SK-N-SH (cell line): Measurements from ENCODE around the gene MYO1E. TPM values are rescaled to one million over a fixed set of nuclear protein-coding genes. Genes with fewer than 3 reads are reported as not detected.

Source experiments
- CTCF ChIA-PET: fragments of 300-600, 350-600 bp; formaldehyde crosslinking; extraction: SDS; loops from one replicate; lab custom pipeline; 2021; lab: Yijun Ruan, JAX
- POLR2A ChIA-PET: fragments of 350-600 bp; sonication (Branson Sonifier 250); formaldehyde crosslinking; extraction: SDS; loops from one replicate; lab custom pipeline; 2020; ENCODE audit warnings: antibody characterized with exemption, inconsistent platforms; lab: Yijun Ruan, JAX
- DNase-seq: peaks from one replicate; pipeline ENCODE4 v3.0.0; 2012
- H2AFZ ChIP-seq: fragments of 200-600 bp; sonication (generic); 2 replicates; pipeline ENCODE4 v1.8.1; 2016; ENCODE audit warnings: antibody characterized with exemption, mild to moderate bottlenecking, low read depth
- H3F3A ChIP-seq: fragments of 200-600 bp; sonication (generic); replicated peaks from 2 replicates; pipeline ENCODE3; 2016; ENCODE audit warnings: antibody characterized with exemption, mild to moderate bottlenecking; ENCODE audit not compliant: insufficient read depth
- H3K27ac ChIP-seq, 2 experiments: fragments of 200-500 bp in 1 of 2; fragments of 200-600 bp in 1 of 2; sonication (Bioruptor generic) in 1 of 2; sonication (generic), shearing (Covaris generic) in 1 of 2; 2 replicates each; pipeline versions ENCODE4 v1.5.1 to v1.6.1; 2014 to 2016; ENCODE audit warnings: low read depth in 2 of 2, inconsistent platforms in 1 of 2, low read length in 1 of 2, mild to moderate bottlenecking in 1 of 2, mixed read lengths in 1 of 2
- H3K27me3 ChIP-seq: fragments of 200-600 bp; sonication (generic), shearing (Covaris generic); 2 replicates; pipeline ENCODE4 v1.6.1; 2016; ENCODE audit warnings: mixed run types; ENCODE audit not compliant: insufficient read depth
- H3K36me3 ChIP-seq, 2 experiments: fragments of 200-500 bp in 1 of 2; fragments of 200-600 bp in 1 of 2; sonication (Bioruptor generic) in 1 of 2; sonication (generic) in 1 of 2; replicated peaks in 1 of 2; 2 replicates each; pipeline versions ENCODE3 to v1.5.1; 2014 to 2016; ENCODE audit warnings: low read length in 1 of 2, mild to moderate bottlenecking in 1 of 2; ENCODE audit not compliant: insufficient read depth in 2 of 2, control insufficient read depth in 1 of 2
- H3K4me1 ChIP-seq, 2 experiments: fragments of 200-500 bp in 1 of 2; fragments of 200-600 bp in 1 of 2; sonication (Bioruptor generic) in 1 of 2; sonication (generic), shearing (Covaris generic) in 1 of 2; 2 replicates each; pipeline versions ENCODE4 v1.5.1 to v1.6.1; 2014 to 2016; ENCODE audit warnings: low read depth in 1 of 2, low read length in 1 of 2, mixed run types in 1 of 2; ENCODE audit not compliant: insufficient read depth in 2 of 2, control insufficient read depth in 1 of 2
- H3K4me2 ChIP-seq: fragments of 200-600 bp; sonication (generic), shearing (Covaris generic); 2 replicates; pipeline ENCODE4 v1.6.1; 2017; ENCODE audit warnings: mixed run types
- H3K4me3 ChIP-seq, 2 experiments: fragments of 200-500 bp in 1 of 2; fragments of 200-600 bp in 1 of 2; sonication (Bioruptor generic) in 1 of 2; sonication (generic), shearing (Covaris generic) in 1 of 2; 2 replicates each; pipeline versions ENCODE4 v1.5.1 to v1.8.1; 2014 to 2016; ENCODE audit warnings: low read depth in 2 of 2, inconsistent platforms in 1 of 2, low read length in 1 of 2, mild to moderate bottlenecking in 1 of 2, mixed read lengths in 1 of 2, moderate library complexity in 1 of 2
- H3K79me2 ChIP-seq: fragments of 200-600 bp; sonication (generic); 2 replicates; pipeline ENCODE4 v1.8.1; 2017; ENCODE audit warnings: mild to moderate bottlenecking; ENCODE audit not compliant: insufficient read depth
- H3K9ac ChIP-seq: fragments of 200-600 bp; sonication (generic); 2 replicates; pipeline ENCODE4 v1.6.1; 2017; ENCODE audit warnings: mixed run types
- H3K9me2 ChIP-seq: fragments of 200-600 bp; sonication (generic); 2 replicates; pipeline ENCODE4 v1.6.1; 2017; ENCODE audit warnings: mixed run types
- H3K9me3 ChIP-seq: fragments of 200-600 bp; sonication (generic); 2 replicates; pipeline ENCODE4 v1.6.1; 2017; ENCODE audit warnings: mixed run types, mild to moderate bottlenecking, moderate library complexity
- H4K20me1 ChIP-seq: fragments of 200-600 bp; sonication (generic); 2 replicates; pipeline ENCODE4 v1.6.1; 2017; ENCODE audit warnings: mild to moderate bottlenecking, mixed run types; ENCODE audit not compliant: insufficient read depth
- ELF1 ChIP-seq: IDR thresholded peaks from 2 replicates; pipeline ENCODE4 v1.4.0; 2012
- FOXM1 ChIP-seq: IDR thresholded peaks from 2 replicates; pipeline ENCODE4 v1.4.0; 2012; ENCODE audit warnings: low read depth, mild to moderate bottlenecking
- MEF2A ChIP-seq: IDR thresholded peaks from 2 replicates; pipeline ENCODE4 v1.4.0; 2012; ENCODE audit warnings: low read depth, borderline replicate concordance
- RAD21 ChIP-seq: IDR thresholded peaks from 2 replicates; pipeline ENCODE4 v1.6.1; 2012; ENCODE audit warnings: mild to moderate bottlenecking, low read length
- RXRA ChIP-seq: IDR thresholded peaks from 2 replicates; pipeline ENCODE4 v1.4.0; 2012; ENCODE audit warnings: low read depth, mild to moderate bottlenecking, borderline replicate concordance
- SIN3A ChIP-seq: IDR thresholded peaks from 2 replicates; pipeline ENCODE4 v1.6.1; 2012; ENCODE audit warnings: low read depth, mild to moderate bottlenecking, low read length, moderate library complexity, borderline replicate concordance
- SMC3 ChIP-seq: IDR thresholded peaks from 2 replicates; pipeline ENCODE4 v1.6.1; 2012; ENCODE audit warnings: low read depth, low read length, improper control_type of control experiment
- WGBS: methylation state at CpG from one replicate; pipeline ENCODE4 v1.1.6; 2017; ENCODE audit warnings: low lambda C conversion rate; 5-methylcytosine and 5-hydroxymethylcytosine counted together
- polyA plus RNA-seq, 3 experiments: library from polyadenylated mRNA; depleted of rRNA; stranded (reverse); fragments of >200 nt; gene quantifications; 2 replicates each; pipeline ENCODE4 v1.2.3, GENCODE V29; 2012
- TF ChIP-seq, protein P1 (sequence below): IDR thresholded peaks from 2 replicates; pipeline ENCODE4 v1.6.1; 2012; ENCODE audit warnings: mild to moderate bottlenecking, low read depth, low read length, moderate library complexity
- TF ChIP-seq, protein P2 (sequence below): IDR thresholded peaks from 2 replicates; pipeline ENCODE4 v1.4.0; 2012; ENCODE audit warnings: low read depth, borderline replicate concordance
- TF ChIP-seq, protein P3 (sequence below): fragments of 200-600 bp; sonication (generic); IDR thresholded peaks from 2 replicates; pipeline ENCODE4 v1.6.1; 2017; ENCODE audit warnings: antibody characterized with exemption, mild to moderate bottlenecking, moderate library complexity
- TF ChIP-seq, protein P4 (sequence below): fragments of 150-350 bp; IDR thresholded peaks from 2 replicates; pipeline ENCODE4 v1.6.1; 2017; ENCODE audit warnings: antibody characterized with exemption, low read length, low read depth, borderline replicate concordance

Gene MYO1E
- polyA plus RNA-seq, 1 of the 3 experiments (the other 2 are of a cell fraction), result 9.7 TPM

DNA sequence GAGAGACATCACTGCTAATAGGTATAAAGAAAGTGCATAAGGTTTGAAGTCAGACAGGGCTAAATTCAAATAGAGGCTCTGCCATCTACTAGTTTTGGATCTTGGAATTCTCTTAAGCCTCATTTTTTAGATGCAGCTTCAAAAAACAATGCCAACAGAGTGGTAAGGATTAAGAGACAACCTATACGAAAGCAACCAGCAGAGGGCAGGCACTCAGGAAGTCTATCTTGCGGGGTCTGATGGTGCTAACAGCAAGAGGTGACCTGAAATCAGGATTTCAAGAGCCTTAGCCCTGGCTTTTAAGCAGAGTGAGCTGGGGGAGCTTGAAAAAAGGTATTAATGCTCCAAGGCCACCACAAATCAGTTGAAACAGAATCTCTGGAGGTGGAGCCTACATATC is 125.3 kb downstream of the MYO1E start:
- CTCF ChIA-PET, result interaction anchor here (0.6 to 2.0 kb wide), 30 partner anchors 8 to 348 kb away, joined by 3 to 14 read pairs (median 4); no protein-coding TSS in a partner anchor
- no peak overlapping the region for H3K9ac ChIP-seq
- no peak overlapping the region for H3K27ac ChIP-seq
- H3F3A ChIP-seq, result no peaks in the 10 kb centered on the region
- 8% methylated on average over 2 of the region's 2 CpGs for WGBS
- no peak overlapping the region for H3K4me2 ChIP-seq
- no peaks in the 10 kb centered on the region for H3K79me2 ChIP-seq
- DNase-seq, result peak; percentile 41
- no peaks in the 10 kb centered on the region for H3K9me3 ChIP-seq
- POLR2A ChIA-PET, result no interaction called here
- H3K4me1 ChIP-seq, result no peaks in the 10 kb centered on the region
- no peak overlapping the region for H2AFZ ChIP-seq
- no peak overlapping the region; a peak in 1 of 4 replicates for H3K4me3 ChIP-seq
- peaks cover 0 to 6% of the 10 kb centered on the region in 2 experiments for H3K36me3 ChIP-seq
- H4K20me1 ChIP-seq, result no peaks in the 10 kb centered on the region
- H3K27me3 ChIP-seq, result no peaks in the 10 kb centered on the region
- H3K9me2 ChIP-seq, result no peaks in the 10 kb centered on the region
- TF ChIP-seq, protein P1, sequence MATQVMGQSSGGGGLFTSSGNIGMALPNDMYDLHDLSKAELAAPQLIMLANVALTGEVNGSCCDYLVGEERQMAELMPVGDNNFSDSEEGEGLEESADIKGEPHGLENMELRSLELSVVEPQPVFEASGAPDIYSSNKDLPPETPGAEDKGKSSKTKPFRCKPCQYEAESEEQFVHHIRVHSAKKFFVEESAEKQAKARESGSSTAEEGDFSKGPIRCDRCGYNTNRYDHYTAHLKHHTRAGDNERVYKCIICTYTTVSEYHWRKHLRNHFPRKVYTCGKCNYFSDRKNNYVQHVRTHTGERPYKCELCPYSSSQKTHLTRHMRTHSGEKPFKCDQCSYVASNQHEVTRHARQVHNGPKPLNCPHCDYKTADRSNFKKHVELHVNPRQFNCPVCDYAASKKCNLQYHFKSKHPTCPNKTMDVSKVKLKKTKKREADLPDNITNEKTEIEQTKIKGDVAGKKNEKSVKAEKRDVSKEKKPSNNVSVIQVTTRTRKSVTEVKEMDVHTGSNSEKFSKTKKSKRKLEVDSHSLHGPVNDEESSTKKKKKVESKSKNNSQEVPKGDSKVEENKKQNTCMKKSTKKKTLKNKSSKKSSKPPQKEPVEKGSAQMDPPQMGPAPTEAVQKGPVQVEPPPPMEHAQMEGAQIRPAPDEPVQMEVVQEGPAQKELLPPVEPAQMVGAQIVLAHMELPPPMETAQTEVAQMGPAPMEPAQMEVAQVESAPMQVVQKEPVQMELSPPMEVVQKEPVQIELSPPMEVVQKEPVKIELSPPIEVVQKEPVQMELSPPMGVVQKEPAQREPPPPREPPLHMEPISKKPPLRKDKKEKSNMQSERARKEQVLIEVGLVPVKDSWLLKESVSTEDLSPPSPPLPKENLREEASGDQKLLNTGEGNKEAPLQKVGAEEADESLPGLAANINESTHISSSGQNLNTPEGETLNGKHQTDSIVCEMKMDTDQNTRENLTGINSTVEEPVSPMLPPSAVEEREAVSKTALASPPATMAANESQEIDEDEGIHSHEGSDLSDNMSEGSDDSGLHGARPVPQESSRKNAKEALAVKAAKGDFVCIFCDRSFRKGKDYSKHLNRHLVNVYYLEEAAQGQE, result no peak
- TF ChIP-seq SMC3, result peak; percentile 74
- TF ChIP-seq RAD21, result peak; percentile 66
- TF ChIP-seq FOXM1, result no peak
- peak; percentile 41; the same call in 1 of the 2 replicates for TF ChIP-seq ELF1
- TF ChIP-seq RXRA, result no peak
- TF ChIP-seq MEF2A, result no peak
- TF ChIP-seq SIN3A, result no peak
- TF ChIP-seq, protein P2, sequence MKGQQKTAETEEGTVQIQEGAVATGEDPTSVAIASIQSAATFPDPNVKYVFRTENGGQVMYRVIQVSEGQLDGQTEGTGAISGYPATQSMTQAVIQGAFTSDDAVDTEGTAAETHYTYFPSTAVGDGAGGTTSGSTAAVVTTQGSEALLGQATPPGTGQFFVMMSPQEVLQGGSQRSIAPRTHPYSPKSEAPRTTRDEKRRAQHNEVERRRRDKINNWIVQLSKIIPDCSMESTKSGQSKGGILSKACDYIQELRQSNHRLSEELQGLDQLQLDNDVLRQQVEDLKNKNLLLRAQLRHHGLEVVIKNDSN, result no peak
- TF ChIP-seq, protein P3, sequence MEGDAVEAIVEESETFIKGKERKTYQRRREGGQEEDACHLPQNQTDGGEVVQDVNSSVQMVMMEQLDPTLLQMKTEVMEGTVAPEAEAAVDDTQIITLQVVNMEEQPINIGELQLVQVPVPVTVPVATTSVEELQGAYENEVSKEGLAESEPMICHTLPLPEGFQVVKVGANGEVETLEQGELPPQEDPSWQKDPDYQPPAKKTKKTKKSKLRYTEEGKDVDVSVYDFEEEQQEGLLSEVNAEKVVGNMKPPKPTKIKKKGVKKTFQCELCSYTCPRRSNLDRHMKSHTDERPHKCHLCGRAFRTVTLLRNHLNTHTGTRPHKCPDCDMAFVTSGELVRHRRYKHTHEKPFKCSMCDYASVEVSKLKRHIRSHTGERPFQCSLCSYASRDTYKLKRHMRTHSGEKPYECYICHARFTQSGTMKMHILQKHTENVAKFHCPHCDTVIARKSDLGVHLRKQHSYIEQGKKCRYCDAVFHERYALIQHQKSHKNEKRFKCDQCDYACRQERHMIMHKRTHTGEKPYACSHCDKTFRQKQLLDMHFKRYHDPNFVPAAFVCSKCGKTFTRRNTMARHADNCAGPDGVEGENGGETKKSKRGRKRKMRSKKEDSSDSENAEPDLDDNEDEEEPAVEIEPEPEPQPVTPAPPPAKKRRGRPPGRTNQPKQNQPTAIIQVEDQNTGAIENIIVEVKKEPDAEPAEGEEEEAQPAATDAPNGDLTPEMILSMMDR, result peak; percentile 79
- TF ChIP-seq, protein P4, sequence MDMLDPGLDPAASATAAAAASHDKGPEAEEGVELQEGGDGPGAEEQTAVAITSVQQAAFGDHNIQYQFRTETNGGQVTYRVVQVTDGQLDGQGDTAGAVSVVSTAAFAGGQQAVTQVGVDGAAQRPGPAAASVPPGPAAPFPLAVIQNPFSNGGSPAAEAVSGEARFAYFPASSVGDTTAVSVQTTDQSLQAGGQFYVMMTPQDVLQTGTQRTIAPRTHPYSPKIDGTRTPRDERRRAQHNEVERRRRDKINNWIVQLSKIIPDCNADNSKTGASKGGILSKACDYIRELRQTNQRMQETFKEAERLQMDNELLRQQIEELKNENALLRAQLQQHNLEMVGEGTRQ, result no peak
- TF ChIP-seq, all 33 proteins: peak for 4
